ENCODE measurements around the gene ANKRD65. TPM values are rescaled to one million over a fixed set of nuclear protein-coding genes. Genes with fewer than 3 reads are reported as not detected.

Gene ANKRD65
- total RNA-seq, 1 donor from 2014 or later: 0.64 TPM

- H3K27me3 ChIP-seq (ENCODE audit: insufficient read depth, low read length): no peaks in the 10 kb centered on the region
- Mint-ChIP-seq H3K9me3 (ENCODE audit: unreplicated experiment) (no peaks in the 10 kb centered on the region), H3K4me1 (ENCODE audit: low read depth, unreplicated experiment) (peaks cover 16% of the 10 kb centered on the region), H3K27ac (ENCODE audit: unreplicated experiment) (no peak overlapping the region), H3K36me3 (ENCODE audit: low read depth, unreplicated experiment) (no peaks in the 10 kb centered on the region), H3K4me3 (ENCODE audit: unreplicated experiment) (peak overlapping the region; percentile 72), H3K27me3 (ENCODE audit: low read depth, unreplicated experiment) (peaks cover 2% of the 10 kb centered on the region)
- TF ChIP-seq EZH2 (IDR thresholded peaks at IDR 0.05; ENCODE audit: insufficient read depth, low read length): no peak
- TF ChIP-seq CTCF (IDR thresholded peaks at IDR 0.05; ENCODE audit: insufficient read depth, low read depth, low read length): no peak
- no peak overlapping the region for H3K9ac ChIP-seq (ENCODE audit: low read length)
- no peaks in the 10 kb centered on the region for H4K20me1 ChIP-seq (ENCODE audit: insufficient read depth, low read length)
- no peak for DNase-seq (ENCODE audit: low read depth)
- H3K4me2 ChIP-seq (ENCODE audit: low read length): no peak overlapping the region
- H3K4me1 ChIP-seq (ENCODE audit: insufficient read depth, low read length): peaks cover 9% of the 10 kb centered on the region
- no peak overlapping the region for H3K27ac ChIP-seq (ENCODE audit: low read depth, low read length)
- H3K4me3 ChIP-seq (ENCODE audit: insufficient read depth, low read depth, low read length): no peak overlapping the region
- no peaks in the 10 kb centered on the region for H3K36me3 ChIP-seq (ENCODE audit: insufficient read depth, low read length)
- H3K79me2 ChIP-seq (ENCODE audit: insufficient read depth, low read length): no peaks in the 10 kb centered on the region
- H2AFZ ChIP-seq (ENCODE audit: low read depth, low read length): no peak overlapping the region
- no peak for FAIRE-seq
- no peaks in the 10 kb centered on the region for H3K9me3 ChIP-seq (ENCODE audit: insufficient read depth, low read depth, low read length)
Measured at GRCh38 chr1:1428174-1428573, 7.1 kb upstream of the ANKRD65 start.

- Histone ChIP-seq H3K27ac (ENCODE audit: low read depth, low read length) (no peak overlapping the region), H3K27me3 (ENCODE audit: insufficient read depth, low read length) (no peaks in the 10 kb centered on the region), H3K79me2 (ENCODE audit: insufficient read depth, low read length) (no peaks in the 10 kb centered on the region), H4K20me1 (ENCODE audit: insufficient read depth, low read length) (no peaks in the 10 kb centered on the region), H3K36me3 (ENCODE audit: insufficient read depth, low read length) (no peaks in the 10 kb centered on the region), H3K9ac (ENCODE audit: low read length) (no peak overlapping the region), H3K4me2 (ENCODE audit: low read length) (peak overlapping the region; percentile 75), H3K4me3 (ENCODE audit: insufficient read depth, low read depth, low read length) (peak overlapping the region; percentile 10), H3K4me1 (ENCODE audit: insufficient read depth, low read length) (peaks cover 13% of the 10 kb centered on the region), H2AFZ (ENCODE audit: low read depth, low read length) (no peak overlapping the region), H3K9me3 (ENCODE audit: insufficient read depth, low read depth, low read length) (no peaks in the 10 kb centered on the region)
- peaks cover 2% of the 10 kb centered on the region for H3K27me3 Mint-ChIP-seq (ENCODE audit: low read depth, unreplicated experiment)
- no peak for DNase-seq (ENCODE audit: low read depth)
- H3K9me3 Mint-ChIP-seq (ENCODE audit: unreplicated experiment): no peaks in the 10 kb centered on the region
- no peak for FAIRE-seq
- H3K4me3 Mint-ChIP-seq (ENCODE audit: unreplicated experiment): no peak overlapping the region
- TF ChIP-seq EZH2 (IDR thresholded peaks at IDR 0.05; ENCODE audit: insufficient read depth, low read length) (no peak), CTCF (IDR thresholded peaks at IDR 0.05; ENCODE audit: insufficient read depth, low read depth, low read length) (no peak)
- H3K4me1 Mint-ChIP-seq (ENCODE audit: low read depth, unreplicated experiment): peaks cover 19% of the 10 kb centered on the region
- no peak overlapping the region for H3K27ac Mint-ChIP-seq (ENCODE audit: unreplicated experiment)
- H3K36me3 Mint-ChIP-seq (ENCODE audit: low read depth, unreplicated experiment): no peaks in the 10 kb centered on the region
Measured at GRCh38 chr1:1427820-1428148, 6.7 kb upstream of the ANKRD65 start.

- Mint-ChIP-seq H3K4me1 (ENCODE audit: low read depth, unreplicated experiment) (peaks cover 22% of the 10 kb centered on the region), H3K36me3 (ENCODE audit: low read depth, unreplicated experiment) (no peaks in the 10 kb centered on the region), H3K27ac (ENCODE audit: unreplicated experiment) (no peak overlapping the region), H3K27me3 (ENCODE audit: low read depth, unreplicated experiment) (peaks cover 2% of the 10 kb centered on the region), H3K4me3 (ENCODE audit: unreplicated experiment) (no peak overlapping the region), H3K9me3 (ENCODE audit: unreplicated experiment) (no peaks in the 10 kb centered on the region)
- H3K9ac ChIP-seq (ENCODE audit: low read length): no peak overlapping the region
- peak overlapping the region; percentile 10 for H3K4me3 ChIP-seq (ENCODE audit: insufficient read depth, low read depth, low read length)
- TF ChIP-seq CTCF (IDR thresholded peaks at IDR 0.05; ENCODE audit: insufficient read depth, low read depth, low read length) (no peak), EZH2 (IDR thresholded peaks at IDR 0.05; ENCODE audit: insufficient read depth, low read length) (no peak)
- DNase-seq (ENCODE audit: low read depth): no peak
- peak overlapping the region; percentile 75 for H3K4me2 ChIP-seq (ENCODE audit: low read length)
- H3K9me3 ChIP-seq (ENCODE audit: insufficient read depth, low read depth, low read length): no peaks in the 10 kb centered on the region
- no peak overlapping the region for H3K27ac ChIP-seq (ENCODE audit: low read depth, low read length)
- H2AFZ ChIP-seq (ENCODE audit: low read depth, low read length): no peak overlapping the region
- no peaks in the 10 kb centered on the region for H3K79me2 ChIP-seq (ENCODE audit: insufficient read depth, low read length)
- no peaks in the 10 kb centered on the region for H3K27me3 ChIP-seq (ENCODE audit: insufficient read depth, low read length)
- FAIRE-seq: no peak
- no peaks in the 10 kb centered on the region for H3K36me3 ChIP-seq (ENCODE audit: insufficient read depth, low read length)
- H3K4me1 ChIP-seq (ENCODE audit: insufficient read depth, low read length): peaks cover 18% of the 10 kb centered on the region
- H4K20me1 ChIP-seq (ENCODE audit: insufficient read depth, low read length): no peaks in the 10 kb centered on the region
Measured at GRCh38 chr1:1427106-1427819, 6.2 kb upstream of the ANKRD65 start.

Measured in astrocyte (in vitro differentiated cells and primary cell).